Measurements from ENCODE around the gene LIPC.

Gene LIPC

GRCh38 chr15:58545307-58546065, 113.7 kb downstream of the LIPC start:
- H3K4me3 ChIP-seq (ENCODE audit: low read length) = no peak overlapping the region
- no peak overlapping the region for H2AFZ ChIP-seq (ENCODE audit: low read depth, low read length)
- no peaks in the 10 kb centered on the region for H3K36me3 ChIP-seq (ENCODE audit: insufficient read depth, low read length)
- no peaks in the 10 kb centered on the region for H3K4me1 ChIP-seq (ENCODE audit: insufficient read depth, low read length)
- peaks cover 2% of the 10 kb centered on the region for H3K27me3 ChIP-seq (ENCODE audit: insufficient read depth, low read length)
- no peaks in the 10 kb centered on the region for H3K9me3 ChIP-seq (ENCODE audit: low read length)

- peaks cover 2% of the 10 kb centered on the region for H3K27me3 ChIP-seq (ENCODE audit: insufficient read depth, low read length)
- H2AFZ ChIP-seq (ENCODE audit: low read depth, low read length) = no peak overlapping the region
- no peaks in the 10 kb centered on the region for H3K9me3 ChIP-seq (ENCODE audit: low read length)
- H3K4me3 ChIP-seq (ENCODE audit: low read length) = no peak overlapping the region
- no peaks in the 10 kb centered on the region for H3K36me3 ChIP-seq (ENCODE audit: insufficient read depth, low read length)
- H3K4me1 ChIP-seq (ENCODE audit: insufficient read depth, low read length) = no peaks in the 10 kb centered on the region
Observed at GRCh38 chr15:58546066-58546591, 114.3 kb downstream of the LIPC start.

GRCh38 chr15:58546635-58547627, 115.1 kb downstream of the LIPC start:
- Histone ChIP-seq H3K36me3 (ENCODE audit: insufficient read depth, low read length) (no peaks in the 10 kb centered on the region), H2AFZ (ENCODE audit: low read depth, low read length) (no peak overlapping the region), H3K4me1 (ENCODE audit: insufficient read depth, low read length) (no peaks in the 10 kb centered on the region), H3K4me3 (ENCODE audit: low read length) (no peak overlapping the region), H3K9me3 (ENCODE audit: low read length) (no peaks in the 10 kb centered on the region), H3K27me3 (ENCODE audit: insufficient read depth, low read length) (peaks cover under 1% of the 10 kb centered on the region)

DNA sequence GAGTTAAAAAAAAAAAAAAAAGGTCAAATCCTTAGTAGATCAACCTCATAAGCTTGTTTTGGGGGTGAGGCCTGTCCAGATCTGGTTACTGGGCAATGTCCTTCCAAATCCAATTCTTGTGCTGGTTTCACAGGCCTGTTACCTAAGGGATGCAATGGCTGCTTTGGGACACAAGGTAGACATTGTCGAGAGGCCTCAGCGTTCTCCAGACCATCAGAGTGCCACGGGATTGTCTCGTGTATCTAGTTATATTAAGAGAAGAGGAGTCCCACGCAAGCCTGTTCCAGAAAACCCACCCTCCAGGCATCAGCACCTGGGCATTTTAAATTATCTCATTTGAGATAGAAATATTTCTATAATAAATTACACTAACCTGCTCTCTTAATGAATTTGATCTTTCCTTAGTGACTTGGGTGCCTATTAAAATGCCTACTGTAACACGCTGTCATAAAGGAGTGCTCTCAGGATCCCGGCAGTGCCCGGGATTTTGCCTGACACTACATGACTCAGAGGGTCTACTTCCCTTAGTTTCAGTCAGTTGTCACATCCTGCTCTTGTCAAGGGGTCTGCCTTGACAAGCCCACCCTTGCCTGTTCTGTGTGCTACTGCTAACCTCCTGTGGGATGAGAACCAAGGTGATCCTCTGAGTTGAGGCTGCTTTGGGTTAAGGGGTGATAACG, 116.0 kb downstream of the LIPC start:
- H3K36me3 ChIP-seq (ENCODE audit: insufficient read depth, low read length) = no peaks in the 10 kb centered on the region
- no peak overlapping the region for H2AFZ ChIP-seq (ENCODE audit: low read depth, low read length)
- no peaks in the 10 kb centered on the region for H3K4me1 ChIP-seq (ENCODE audit: insufficient read depth, low read length)
- H3K27me3 ChIP-seq (ENCODE audit: insufficient read depth, low read length) = no peaks in the 10 kb centered on the region
- no peaks in the 10 kb centered on the region for H3K9me3 ChIP-seq (ENCODE audit: low read length)
- H3K4me3 ChIP-seq (ENCODE audit: low read length) = no peak overlapping the region

- no peaks in the 10 kb centered on the region for H3K4me1 ChIP-seq (ENCODE audit: insufficient read depth, low read length)
- H3K36me3 ChIP-seq (ENCODE audit: insufficient read depth, low read length) = no peaks in the 10 kb centered on the region
- H3K27me3 ChIP-seq (ENCODE audit: insufficient read depth, low read length) = no peaks in the 10 kb centered on the region
- no peak overlapping the region for H2AFZ ChIP-seq (ENCODE audit: low read depth, low read length)
- no peak overlapping the region for H3K4me3 ChIP-seq (ENCODE audit: low read length)
- no peaks in the 10 kb centered on the region for H3K9me3 ChIP-seq (ENCODE audit: low read length)
Observed at GRCh38 chr15:58548308-58549012, 116.7 kb downstream of the LIPC start.

DNA sequence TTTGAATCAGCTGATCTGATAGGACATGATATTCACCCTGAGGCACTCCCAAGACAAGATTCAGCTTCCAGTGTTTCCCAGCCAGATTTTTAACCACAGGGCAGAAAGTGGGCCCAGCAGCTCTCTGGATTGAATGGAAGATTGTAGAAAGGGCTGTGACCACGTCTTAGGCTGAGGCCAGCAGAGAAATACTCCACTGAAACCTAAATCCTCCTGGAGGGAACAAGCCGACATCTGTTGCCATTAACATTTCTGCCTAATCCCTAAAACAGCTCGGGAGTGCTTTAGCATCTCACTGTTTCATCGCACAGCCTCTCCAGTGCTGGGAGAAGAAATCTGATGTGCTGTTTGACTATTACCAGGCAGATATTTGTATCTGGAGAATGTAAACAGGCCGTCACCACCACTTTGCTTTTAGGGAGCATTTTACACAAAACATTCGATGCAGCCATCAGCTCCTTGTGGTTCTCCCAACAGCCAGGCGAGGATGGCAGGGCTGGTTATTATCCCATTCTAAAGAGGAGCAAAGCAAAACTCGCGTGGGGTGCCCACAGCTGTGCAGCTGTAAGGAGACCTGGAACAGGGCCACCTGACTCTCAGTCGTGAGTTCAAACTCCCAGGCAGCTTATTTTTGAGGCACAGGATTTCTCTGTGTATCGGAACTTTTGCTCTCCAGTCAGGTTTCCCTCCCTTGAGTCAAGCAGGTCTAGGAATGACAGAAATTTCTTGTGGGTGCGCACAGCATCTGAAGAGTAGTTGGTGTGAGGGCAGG, 117.4 kb downstream of the LIPC start:
- H3K9me3 ChIP-seq (ENCODE audit: low read length) = no peaks in the 10 kb centered on the region
- no peak overlapping the region for H2AFZ ChIP-seq (ENCODE audit: low read depth, low read length)
- H3K4me1 ChIP-seq (ENCODE audit: insufficient read depth, low read length) = no peaks in the 10 kb centered on the region

DNA sequence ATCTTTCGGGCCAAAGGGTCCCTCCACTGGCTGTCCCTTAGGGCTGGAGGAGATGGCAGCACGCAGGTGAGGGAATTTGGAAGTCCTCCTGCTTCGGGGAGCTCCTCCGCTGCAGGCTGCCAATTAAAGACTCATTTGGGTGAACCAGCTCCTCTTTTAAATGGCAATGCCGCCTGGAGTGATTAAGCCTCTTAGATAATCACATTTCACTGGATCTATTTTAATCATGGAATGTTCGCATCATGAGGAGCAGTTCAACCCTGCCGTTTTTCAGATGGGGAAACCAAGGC, 117.9 kb downstream of the LIPC start:
- Histone ChIP-seq H3K36me3 (ENCODE audit: insufficient read depth, low read length) (no peaks in the 10 kb centered on the region), H3K27me3 (ENCODE audit: insufficient read depth, low read length) (no peaks in the 10 kb centered on the region), H3K4me1 (ENCODE audit: insufficient read depth, low read length) (no peaks in the 10 kb centered on the region), H3K4me3 (ENCODE audit: low read length) (no peak overlapping the region), H3K9me3 (ENCODE audit: low read length) (no peaks in the 10 kb centered on the region), H2AFZ (ENCODE audit: low read depth, low read length) (no peak overlapping the region)

More for the DNA sequence above, 117.4 kb downstream of the LIPC start:
- H3K4me3 ChIP-seq (ENCODE audit: low read length) = no peak overlapping the region
- no peaks in the 10 kb centered on the region for H3K27me3 ChIP-seq (ENCODE audit: insufficient read depth, low read length)
- H3K36me3 ChIP-seq (ENCODE audit: insufficient read depth, low read length) = no peaks in the 10 kb centered on the region

GRCh38 chr15:58551084-58551763, 119.4 kb downstream of the LIPC start:
- Histone ChIP-seq H3K27me3 (ENCODE audit: insufficient read depth, low read length) (no peaks in the 10 kb centered on the region), H3K4me1 (ENCODE audit: insufficient read depth, low read length) (no peaks in the 10 kb centered on the region), H3K9me3 (ENCODE audit: low read length) (no peaks in the 10 kb centered on the region), H3K36me3 (ENCODE audit: insufficient read depth, low read length) (no peaks in the 10 kb centered on the region), H3K4me3 (ENCODE audit: low read length) (no peak overlapping the region), H2AFZ (ENCODE audit: low read depth, low read length) (no peak overlapping the region)

DNA sequence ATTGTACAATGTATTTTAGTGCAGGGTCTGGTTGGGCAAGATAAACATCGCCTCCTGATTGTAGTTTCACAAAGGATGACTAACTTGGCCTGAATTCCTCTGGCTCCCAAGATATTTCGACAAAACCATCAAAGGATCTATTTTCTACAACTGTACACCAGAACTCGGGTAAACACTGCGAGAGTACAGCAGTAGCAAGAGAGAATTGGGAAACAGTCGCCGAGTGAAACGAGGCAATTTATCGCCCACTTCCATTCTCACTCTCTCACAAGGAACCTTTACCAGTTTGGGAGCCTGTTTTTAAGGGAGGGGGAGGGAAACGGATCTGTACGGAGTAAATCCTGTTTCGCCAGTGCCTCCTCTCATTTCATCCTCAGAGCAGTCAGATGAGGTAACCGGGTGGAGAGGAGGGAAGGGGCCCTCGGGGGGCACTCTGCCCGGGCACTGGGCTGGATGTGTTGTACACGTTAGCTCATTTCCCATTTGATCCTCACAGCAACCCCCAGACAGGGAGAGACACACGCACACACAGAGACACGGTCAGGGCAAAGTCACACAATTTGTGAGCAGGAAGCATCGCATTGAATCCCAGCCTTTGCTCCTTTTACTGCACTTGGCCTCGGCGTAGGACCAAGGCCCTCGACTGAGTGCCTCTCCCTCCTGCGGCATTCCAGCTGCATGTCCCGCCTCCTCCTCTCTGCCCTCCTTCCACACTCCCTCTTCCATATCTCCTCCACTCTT, 120.1 kb downstream of the LIPC start:
- H3K9me3 ChIP-seq (ENCODE audit: low read length) = no peaks in the 10 kb centered on the region
- H3K36me3 ChIP-seq (ENCODE audit: insufficient read depth, low read length) = no peaks in the 10 kb centered on the region
- H3K4me1 ChIP-seq (ENCODE audit: insufficient read depth, low read length) = no peaks in the 10 kb centered on the region
- no peak overlapping the region for H2AFZ ChIP-seq (ENCODE audit: low read depth, low read length)
- H3K4me3 ChIP-seq (ENCODE audit: low read length) = no peak overlapping the region
- no peaks in the 10 kb centered on the region for H3K27me3 ChIP-seq (ENCODE audit: insufficient read depth, low read length)

DNA sequence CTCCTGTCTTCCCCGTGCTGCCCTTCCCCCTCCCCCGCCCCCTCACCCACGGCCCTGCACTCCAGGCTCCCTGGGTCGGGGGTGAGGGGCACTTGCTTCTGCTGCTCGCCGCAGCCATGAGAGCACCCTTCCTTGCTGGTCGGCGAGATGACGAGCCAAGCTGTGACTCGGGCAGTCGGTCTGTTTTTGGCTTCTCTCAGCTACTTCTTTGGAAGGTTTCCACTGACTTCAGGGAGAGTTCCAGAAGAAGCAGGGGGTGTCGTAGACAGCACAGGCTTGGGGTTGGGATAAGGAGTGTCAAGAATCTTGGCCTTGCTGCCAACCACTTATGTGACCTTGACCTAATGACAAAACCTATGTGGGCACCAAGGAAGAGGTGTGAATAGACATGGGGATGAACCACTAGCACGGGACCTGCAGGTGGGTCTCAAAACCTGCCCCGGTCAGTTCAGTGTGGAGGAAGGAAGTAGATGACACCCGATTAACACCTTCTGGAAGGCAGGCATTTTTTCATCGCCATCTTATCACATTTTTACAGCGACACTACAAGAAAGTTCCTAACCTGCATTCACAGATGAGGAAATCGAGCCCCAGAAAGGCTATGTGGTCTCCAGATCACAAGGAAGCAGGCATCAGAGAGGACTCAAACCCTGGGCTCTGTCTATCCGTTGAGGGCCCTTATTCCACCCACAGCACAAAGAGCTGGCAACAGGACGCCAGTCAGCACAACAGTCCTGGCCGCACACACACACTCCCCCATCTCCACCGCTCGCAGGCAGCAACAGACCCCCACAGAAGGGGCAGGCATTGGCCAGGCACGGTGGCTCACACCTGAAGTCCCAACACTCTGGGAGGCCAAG, 120.9 kb downstream of the LIPC start:
- Histone ChIP-seq H3K4me1 (ENCODE audit: insufficient read depth, low read length) (no peaks in the 10 kb centered on the region), H3K4me3 (ENCODE audit: low read length) (no peak overlapping the region), H3K27me3 (ENCODE audit: insufficient read depth, low read length) (no peaks in the 10 kb centered on the region), H3K36me3 (ENCODE audit: insufficient read depth, low read length) (no peaks in the 10 kb centered on the region), H3K9me3 (ENCODE audit: low read length) (no peaks in the 10 kb centered on the region), H2AFZ (ENCODE audit: low read depth, low read length) (no peak overlapping the region)

Measured in neuron (in vitro differentiated cells).